ENCODE data around the gene TFCP2. TPM values are rescaled to one million over a fixed set of nuclear protein-coding genes. Genes with fewer than 3 reads are reported as not detected.

Gene TFCP2
- total RNA-seq, 1 donor from 2014 or later = 20.6 TPM

DNA sequence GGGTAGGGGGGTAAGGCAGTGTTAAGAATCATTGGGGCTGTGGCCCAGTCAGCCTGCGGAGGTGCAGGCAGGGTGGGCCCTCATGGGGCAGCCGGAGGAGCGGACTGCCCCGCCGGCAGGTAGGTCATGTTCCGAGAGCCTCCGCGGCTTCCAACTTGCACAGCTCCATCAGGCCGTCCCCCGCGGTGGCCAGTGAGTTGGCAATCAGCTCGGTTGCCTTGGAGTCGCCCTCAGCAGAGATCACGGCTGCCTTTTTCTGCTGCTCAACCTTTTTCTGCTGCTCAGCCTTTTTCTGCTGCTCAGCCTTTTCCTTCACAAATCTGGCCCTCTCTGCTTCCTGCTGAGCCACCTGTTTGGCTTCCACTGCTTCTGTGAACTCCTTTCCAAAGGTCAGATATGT is 48.4 kb downstream of the TFCP2 start:
- TF ChIP-seq, protein P1, sequence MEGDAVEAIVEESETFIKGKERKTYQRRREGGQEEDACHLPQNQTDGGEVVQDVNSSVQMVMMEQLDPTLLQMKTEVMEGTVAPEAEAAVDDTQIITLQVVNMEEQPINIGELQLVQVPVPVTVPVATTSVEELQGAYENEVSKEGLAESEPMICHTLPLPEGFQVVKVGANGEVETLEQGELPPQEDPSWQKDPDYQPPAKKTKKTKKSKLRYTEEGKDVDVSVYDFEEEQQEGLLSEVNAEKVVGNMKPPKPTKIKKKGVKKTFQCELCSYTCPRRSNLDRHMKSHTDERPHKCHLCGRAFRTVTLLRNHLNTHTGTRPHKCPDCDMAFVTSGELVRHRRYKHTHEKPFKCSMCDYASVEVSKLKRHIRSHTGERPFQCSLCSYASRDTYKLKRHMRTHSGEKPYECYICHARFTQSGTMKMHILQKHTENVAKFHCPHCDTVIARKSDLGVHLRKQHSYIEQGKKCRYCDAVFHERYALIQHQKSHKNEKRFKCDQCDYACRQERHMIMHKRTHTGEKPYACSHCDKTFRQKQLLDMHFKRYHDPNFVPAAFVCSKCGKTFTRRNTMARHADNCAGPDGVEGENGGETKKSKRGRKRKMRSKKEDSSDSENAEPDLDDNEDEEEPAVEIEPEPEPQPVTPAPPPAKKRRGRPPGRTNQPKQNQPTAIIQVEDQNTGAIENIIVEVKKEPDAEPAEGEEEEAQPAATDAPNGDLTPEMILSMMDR (IDR thresholded peaks at IDR 0.05) = no peak
- peaks cover 9% of the 10 kb centered on the region for H3K4me1 Mint-ChIP-seq (ENCODE audit: unreplicated experiment)
- peaks cover 5% of the 10 kb centered on the region for H3K36me3 Mint-ChIP-seq (ENCODE audit: unreplicated experiment)
- no peaks in the 10 kb centered on the region for H3K9me3 Mint-ChIP-seq (ENCODE audit: unreplicated experiment)
- no peak overlapping the region for H3K4me3 Mint-ChIP-seq (ENCODE audit: unreplicated experiment)
- DNase-seq (ENCODE audit: extremely low spot score, unreplicated experiment) = peak; percentile 68
- no peak overlapping the region for H3K27ac Mint-ChIP-seq (ENCODE audit: unreplicated experiment)
- H3K27me3 Mint-ChIP-seq (ENCODE audit: unreplicated experiment) = no peaks in the 10 kb centered on the region

DNA sequence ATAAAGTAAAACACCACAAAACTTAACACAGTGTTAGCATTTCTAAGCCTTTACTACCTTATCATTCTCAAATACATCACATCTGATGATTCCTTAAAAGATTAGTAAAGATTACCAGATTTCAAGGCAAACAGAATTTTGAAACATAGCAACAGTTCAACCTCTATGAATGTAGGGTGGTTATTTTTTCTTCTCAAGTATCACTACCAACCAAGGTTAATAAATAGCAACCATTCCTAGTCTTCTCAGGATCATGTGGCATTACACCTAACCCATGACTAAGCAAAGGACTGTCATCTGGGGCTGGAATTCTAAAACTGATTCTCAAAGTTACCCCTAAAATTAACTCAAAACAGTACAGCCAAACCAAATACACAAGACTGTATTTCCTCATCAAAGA is 50.1 kb downstream of the TFCP2 start:
- Mint-ChIP-seq H3K4me1 (ENCODE audit: unreplicated experiment) (peaks cover 3% of the 10 kb centered on the region), H3K9me3 (ENCODE audit: unreplicated experiment) (no peaks in the 10 kb centered on the region), H3K4me3 (ENCODE audit: unreplicated experiment) (no peak overlapping the region), H3K36me3 (ENCODE audit: unreplicated experiment) (peaks cover 5% of the 10 kb centered on the region), H3K27me3 (ENCODE audit: unreplicated experiment) (no peaks in the 10 kb centered on the region), H3K27ac (ENCODE audit: unreplicated experiment) (no peak overlapping the region)
- TF ChIP-seq, protein P1 (IDR thresholded peaks at IDR 0.05) = no peak
- no peak for DNase-seq (ENCODE audit: extremely low spot score, unreplicated experiment)

DNA sequence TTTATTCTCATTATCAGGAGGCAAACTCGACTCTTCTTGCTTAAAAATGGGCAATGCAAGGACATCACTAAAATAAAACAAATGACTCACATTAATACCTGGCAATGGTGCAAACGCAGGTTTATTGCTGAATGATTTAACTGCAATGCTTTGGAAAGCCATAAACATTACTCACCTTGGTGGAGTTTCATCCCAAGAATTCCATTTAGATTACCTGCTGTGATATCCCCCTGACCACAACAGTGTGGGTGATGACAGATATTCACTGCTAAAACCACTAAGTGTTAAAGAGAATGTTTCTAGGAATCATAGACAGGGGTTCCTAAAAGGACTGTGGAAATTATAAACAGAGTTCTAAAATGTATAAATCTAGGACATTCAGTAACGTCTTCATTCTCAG is 54.2 kb downstream of the TFCP2 start:
- TF ChIP-seq, protein P1 (IDR thresholded peaks at IDR 0.05) = no peak
- DNase-seq (ENCODE audit: extremely low spot score, unreplicated experiment) = no peak
- no peaks in the 10 kb centered on the region for H3K27me3 Mint-ChIP-seq (ENCODE audit: unreplicated experiment)
- H3K9me3 Mint-ChIP-seq (ENCODE audit: unreplicated experiment) = no peaks in the 10 kb centered on the region
- peaks cover 9% of the 10 kb centered on the region for H3K36me3 Mint-ChIP-seq (ENCODE audit: unreplicated experiment)
- H3K4me1 Mint-ChIP-seq (ENCODE audit: unreplicated experiment) = no peaks in the 10 kb centered on the region
- no peak overlapping the region for H3K27ac Mint-ChIP-seq (ENCODE audit: unreplicated experiment)
- no peak overlapping the region for H3K4me3 Mint-ChIP-seq (ENCODE audit: unreplicated experiment)

DNA sequence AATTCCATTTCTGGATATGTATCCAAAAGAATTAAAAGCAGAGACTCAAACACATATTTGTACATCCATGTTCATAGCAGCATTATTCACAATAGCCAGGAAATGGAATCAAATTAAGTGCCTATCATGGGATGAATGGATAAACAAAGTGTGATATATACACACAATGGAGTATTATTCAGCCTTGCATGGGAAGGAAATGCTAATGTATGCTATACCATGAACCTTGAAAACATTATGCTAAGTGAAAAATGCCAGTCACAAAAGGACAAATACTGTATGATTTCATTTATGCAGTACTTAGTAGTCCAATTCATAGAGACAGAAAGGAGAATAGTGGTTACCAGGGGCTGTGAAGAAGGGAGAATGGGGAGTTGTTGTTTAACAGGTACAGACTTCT is 57.4 kb downstream of the TFCP2 start:
- H3K4me3 Mint-ChIP-seq (ENCODE audit: unreplicated experiment) = no peak overlapping the region
- no peak overlapping the region for H3K27ac Mint-ChIP-seq (ENCODE audit: unreplicated experiment)
- no peaks in the 10 kb centered on the region for H3K27me3 Mint-ChIP-seq (ENCODE audit: unreplicated experiment)
- no peaks in the 10 kb centered on the region for H3K9me3 Mint-ChIP-seq (ENCODE audit: unreplicated experiment)
- TF ChIP-seq, protein P1 (IDR thresholded peaks at IDR 0.05) = no peak
- H3K36me3 Mint-ChIP-seq (ENCODE audit: unreplicated experiment) = peaks cover 14% of the 10 kb centered on the region
- no peaks in the 10 kb centered on the region for H3K4me1 Mint-ChIP-seq (ENCODE audit: unreplicated experiment)
- DNase-seq (ENCODE audit: extremely low spot score, unreplicated experiment) = no peak

DNA sequence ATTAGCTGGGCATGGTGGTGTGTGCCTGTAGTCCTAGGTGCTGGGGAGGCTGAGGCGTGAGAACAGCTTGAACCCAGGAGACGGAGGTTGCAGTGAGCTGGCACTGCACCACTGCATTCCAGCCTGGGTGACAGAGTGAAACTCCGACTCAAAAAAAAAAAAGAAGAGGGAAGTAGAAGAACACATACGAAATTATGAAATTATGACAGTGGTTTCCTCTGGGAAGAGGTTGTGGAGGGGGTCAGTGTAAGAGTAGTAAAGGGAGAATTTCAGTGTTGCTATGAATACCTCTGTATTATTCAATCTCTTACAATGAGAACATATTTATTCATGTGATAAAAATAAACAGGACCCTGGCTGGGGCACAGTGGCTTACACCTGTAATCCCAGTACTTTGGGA is 64.8 kb downstream of the TFCP2 start:
- peaks cover 33% of the 10 kb centered on the region for H3K36me3 Mint-ChIP-seq (ENCODE audit: unreplicated experiment)
- H3K4me3 Mint-ChIP-seq (ENCODE audit: unreplicated experiment) = no peak overlapping the region
- no peaks in the 10 kb centered on the region for H3K27me3 Mint-ChIP-seq (ENCODE audit: unreplicated experiment)
- TF ChIP-seq, protein P1 (IDR thresholded peaks at IDR 0.05) = no peak
- H3K4me1 Mint-ChIP-seq (ENCODE audit: unreplicated experiment) = no peaks in the 10 kb centered on the region
- H3K9me3 Mint-ChIP-seq (ENCODE audit: unreplicated experiment) = no peaks in the 10 kb centered on the region
- H3K27ac Mint-ChIP-seq (ENCODE audit: unreplicated experiment) = no peak overlapping the region
- no peak for DNase-seq (ENCODE audit: extremely low spot score, unreplicated experiment)

All from osteocyte (in vitro differentiated cells).